ENCODE measurements around the gene ZNF407.

The ZNF407 gene

GRCh38 chr18:74692367-74693013 is 94.8 kb downstream of the ZNF407 start:
- Histone ChIP-seq H3K9me3 (no peaks in the 10 kb centered on the region), H3K36me3 (no peaks in the 10 kb centered on the region), H3K27me3 (no peaks in the 10 kb centered on the region), H3K4me1 (no peaks in the 10 kb centered on the region), H3K4me3 (ENCODE audit: low read depth, low read length) (no peak overlapping the region)
- TF ChIP-seq CTCF (IDR thresholded peaks at IDR 0.05; ENCODE audit: low read depth, low read length), result no peak
- DNase-seq, result no peak

GRCh38 chr18:74694436-74694835 is 96.8 kb downstream of the ZNF407 start:
- Histone ChIP-seq H3K4me3 (ENCODE audit: low read depth, low read length) (no peak overlapping the region), H3K27me3 (no peaks in the 10 kb centered on the region), H3K9me3 (no peaks in the 10 kb centered on the region), H3K36me3 (no peaks in the 10 kb centered on the region), H3K4me1 (no peaks in the 10 kb centered on the region)
- TF ChIP-seq CTCF (IDR thresholded peaks at IDR 0.05; ENCODE audit: low read depth, low read length), result no peak
- DNase-seq, result no peak

GRCh38 chr18:74695170-74695569 is 97.5 kb downstream of the ZNF407 start:
- DNase-seq, result no peak
- Histone ChIP-seq H3K27me3 (no peaks in the 10 kb centered on the region), H3K36me3 (no peaks in the 10 kb centered on the region), H3K4me3 (ENCODE audit: low read depth, low read length) (no peak overlapping the region), H3K9me3 (no peaks in the 10 kb centered on the region), H3K4me1 (no peaks in the 10 kb centered on the region)
- TF ChIP-seq CTCF (IDR thresholded peaks at IDR 0.05; ENCODE audit: low read depth, low read length), result no peak

- no peak for TF ChIP-seq CTCF (IDR thresholded peaks at IDR 0.05; ENCODE audit: low read depth, low read length)
- Histone ChIP-seq H3K4me1 (no peaks in the 10 kb centered on the region), H3K36me3 (no peaks in the 10 kb centered on the region)
Observed at GRCh38 chr18:74698881-74699280, 101.2 kb downstream of the ZNF407 start.

GRCh38 chr18:74699455-74699854 is 101.8 kb downstream of the ZNF407 start:
- no peak overlapping the region for H3K4me3 ChIP-seq (ENCODE audit: low read depth, low read length)
- TF ChIP-seq CTCF (IDR thresholded peaks at IDR 0.05; ENCODE audit: low read depth, low read length), result no peak
- no peak for DNase-seq
- H3K36me3 ChIP-seq, result no peaks in the 10 kb centered on the region
- no peaks in the 10 kb centered on the region for H3K4me1 ChIP-seq
- H3K9me3 ChIP-seq, result no peaks in the 10 kb centered on the region
- no peaks in the 10 kb centered on the region for H3K27me3 ChIP-seq

More at GRCh38 chr18:74698881-74699280, 101.2 kb downstream of the ZNF407 start:
- no peaks in the 10 kb centered on the region for H3K9me3 ChIP-seq
- no peak overlapping the region for H3K4me3 ChIP-seq (ENCODE audit: low read depth, low read length)
- DNase-seq, result no peak
- no peaks in the 10 kb centered on the region for H3K27me3 ChIP-seq

GRCh38 chr18:74702950-74703349 is 105.3 kb downstream of the ZNF407 start:
- no peaks in the 10 kb centered on the region for H3K9me3 ChIP-seq
- no peaks in the 10 kb centered on the region for H3K4me1 ChIP-seq
- no peak for TF ChIP-seq CTCF (IDR thresholded peaks at IDR 0.05; ENCODE audit: low read depth, low read length)
- no peak for DNase-seq
- no peaks in the 10 kb centered on the region for H3K27me3 ChIP-seq
- no peaks in the 10 kb centered on the region for H3K36me3 ChIP-seq
- H3K4me3 ChIP-seq (ENCODE audit: low read depth, low read length), result no peak overlapping the region

All from BE2C (cell line).